PC-9 (cell line): Measurements from ENCODE around the gene BRCC3. TPM values are rescaled to one million over a fixed set of nuclear protein-coding genes. Genes with fewer than 3 reads are reported as not detected.

Experiments
- Bru-seq: library from RNA; stranded (reverse); fragments of 400-500 nt; gene quantifications from one replicate; lab custom pipeline; 2021; lab: Mats Ljungman, UMichigan
- BruChase-seq, 2 experiments: library from RNA; stranded (reverse); fragments of 400-500 nt; gene quantifications; one replicate each; lab custom pipeline; 2021; lab: Mats Ljungman, UMichigan
- BruUV-seq: library from RNA; stranded (reverse); fragments of 400-500 nt; replicated peaks from 2 replicates; lab custom pipeline; 2021; lab: Mats Ljungman, UMichigan
- CTCF ChIA-PET: fragments of 300-600 bp; sonication (Branson Sonifier 250); formaldehyde crosslinking; loops from one replicate; lab custom pipeline; 2022; ENCODE audit warnings: antibody characterized with exemption; lab: Charles Lee
- POLR2A ChIA-PET: fragments of 300-600 bp; sonication (Branson Sonifier 250); formaldehyde crosslinking; loops from one replicate; lab custom pipeline; 2022; ENCODE audit warnings: antibody characterized with exemption; ENCODE audit not compliant: unreplicated experiment; lab: Charles Lee
- DNase-seq, 2 experiments: peaks; one replicate each; pipeline versions ENCODE4 v3.0.0 to v3.0.0-alpha.2; 2015 to 2022; ENCODE audit warnings: mixed read lengths in 1 of 2
- H2AFZ ChIP-seq: fragments of 200-600 bp; sonication (generic); 2 replicates; pipeline ENCODE4 v1.8.1; 2017; ENCODE audit warnings: antibody characterized with exemption
- H3F3A ChIP-seq: fragments of 200-600 bp; sonication (generic); 2 replicates; pipeline ENCODE4 v1.8.1; 2017; ENCODE audit warnings: antibody characterized with exemption, mild to moderate bottlenecking, low read depth; ENCODE audit not compliant: insufficient read depth
- H3K27ac ChIP-seq: fragments of 200-600 bp; sonication (generic); 2 replicates; pipeline ENCODE4 v1.6.1; 2016; ENCODE audit warnings: mixed run types
- H3K27me3 ChIP-seq: fragments of 200-600 bp; sonication (generic); 2 replicates; pipeline ENCODE4 v1.6.1; 2016; ENCODE audit warnings: low read depth, mixed run types; ENCODE audit not compliant: insufficient read depth
- H3K36me3 ChIP-seq: fragments of 200-600 bp; sonication (generic); 2 replicates; pipeline ENCODE4 v1.6.1; 2016; ENCODE audit warnings: low read depth, mixed run types
- H3K4me1 ChIP-seq: fragments of 200-600 bp; sonication (generic); replicated peaks from 2 replicates; pipeline ENCODE4 v1.6.1; 2016; ENCODE audit warnings: mixed run types; ENCODE audit not compliant: insufficient read depth
- H3K4me2 ChIP-seq: fragments of 200-600 bp; sonication (generic); 2 replicates; pipeline ENCODE4 v1.6.1; 2017; ENCODE audit warnings: mixed run types
- H3K4me3 ChIP-seq: fragments of 200-600 bp; sonication (generic); 2 replicates; pipeline ENCODE4 v1.6.1; 2016; ENCODE audit warnings: mixed run types
- H3K79me2 ChIP-seq: fragments of 200-600 bp; sonication (generic); 2 replicates; pipeline ENCODE4 v1.6.1; 2017; ENCODE audit warnings: low read depth, mixed run types
- H3K9me2 ChIP-seq: fragments of 200-600 bp; sonication (generic); 2 replicates; pipeline ENCODE4 v1.8.1; 2017; ENCODE audit warnings: mild to moderate bottlenecking; ENCODE audit not compliant: insufficient read depth
- H3K9me3 ChIP-seq: fragments of 200-600 bp; sonication (generic); 2 replicates; pipeline ENCODE4 v1.8.1; 2016; ENCODE audit warnings: low read depth; ENCODE audit not compliant: insufficient read depth
- H4K20me1 ChIP-seq: fragments of 200-600 bp; sonication (generic); 2 replicates; pipeline ENCODE4 v1.8.1; 2017; ENCODE audit not compliant: insufficient read depth
- CTCF ChIP-seq: fragments of 200-600 bp; sonication (generic); conservative IDR thresholded peaks from 2 replicates; pipeline ENCODE4 v1.6.1; 2017; ENCODE audit warnings: mixed run types, antibody characterized with exemption, mild to moderate bottlenecking, moderate library complexity
- EZH2 ChIP-seq: fragments of 200-600 bp; sonication (generic); IDR thresholded peaks from 2 replicates; pipeline ENCODE4 v1.8.0; 2017; ENCODE audit warnings: antibody characterized with exemption, low read depth
- intact Hi-C: fragments of 100-400 bp; cut with micrococcal nuclease; formaldehyde crosslinking; loops from one replicate; pipeline ENCODE4 v1.10.0; 2022; ENCODE audit not compliant: unreplicated experiment
- long read RNA-seq: library from polyadenylated mRNA; stranded (forward); transcript quantifications from one replicate; pipeline ENCODE4 v2.0.0, GENCODE V29; 2022
- total RNA-seq: library from RNA; stranded (reverse); gene quantifications from 2 replicates; pipeline ENCODE4 v1.2.3, GENCODE V29; 2021

BRCC3 gene
- total RNA-seq (40.2 and 52.0 TPM in 2 replicates), Bru-seq, nascent RNA (percentile 82 among the genes with signal in this experiment), BruChase-seq, experiment 1, labeled RNA remaining after a 2-hour chase (percentile 85 among the genes with signal in this experiment), BruChase-seq, experiment 2, labeled RNA remaining after a 6-hour chase (percentile 80 among the genes with signal in this experiment)
- long read RNA-seq, transcript BRCC3-208 (10 exons, 2,694 nt), result major isoform, 22 of 57 reads
- long read RNA-seq, partial matches to known transcripts, result 22 of 57 reads
- long read RNA-seq, other reads (novel, unspliced or antisense), result 11 of 57 reads

DNA sequence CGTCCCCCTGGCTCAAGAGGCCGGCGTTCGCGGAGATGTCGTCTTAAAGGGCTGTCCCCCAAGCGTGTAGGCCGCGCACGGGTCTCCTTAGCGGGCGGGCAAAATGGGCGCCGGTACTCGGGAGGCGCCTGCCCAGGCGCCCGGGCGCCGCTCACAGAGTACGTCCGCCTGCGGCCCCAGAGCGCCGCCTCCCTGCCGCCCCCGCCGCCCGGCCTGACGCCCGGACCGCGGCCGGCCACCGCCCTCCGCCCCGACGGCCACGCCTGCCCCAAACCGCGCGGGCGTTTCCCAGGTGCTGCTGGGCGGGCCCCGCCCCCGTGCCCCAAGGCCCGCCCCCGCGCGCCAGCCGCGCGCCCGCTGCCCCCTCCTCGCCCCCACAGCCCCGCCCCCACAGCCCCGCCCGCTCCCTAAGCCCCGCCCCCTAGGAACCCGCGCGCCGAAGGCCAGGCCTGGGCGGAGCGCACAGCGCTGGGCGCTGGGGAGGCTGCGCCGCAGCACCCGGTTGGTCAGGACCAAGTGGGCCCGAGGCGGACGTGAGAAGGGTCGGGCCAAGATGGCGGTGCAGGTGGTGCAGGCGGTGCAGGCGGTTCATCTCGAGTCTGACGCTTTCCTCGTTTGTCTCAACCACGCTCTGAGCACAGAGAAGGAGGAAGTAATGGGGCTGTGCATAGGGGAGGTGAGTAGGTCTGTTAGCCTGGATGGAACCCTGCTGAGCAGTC is at the start of gene BRCC3, which contains the start of the genes CMC4 and MTCP1:
TSS of gene BRCC3 (plus strand) at position 534 of the 719 bp plus-strand sequence. CDS start at position 554, 20 bp downstream.
TSS of gene CMC4 (minus strand) at position 162 of the 719 bp plus-strand sequence. CDS start 7,113 bp downstream, outside the sequence.
TSS of gene MTCP1 (minus strand) at position 162 of the 719 bp plus-strand sequence. CDS start 5,126 bp downstream, outside the sequence.
- intact Hi-C loops, result loop anchor here (2.0 kb wide), 1 partner anchor 44 kb away; the partner anchor contains the start of gene FUNDC2
- Histone ChIP-seq H2AFZ (peak within 1 kb of the TSS; percentile 97), H3K27me3 (no peaks in the 10 kb centered on the region), H3K36me3 (no peaks in the 10 kb centered on the region), H3K4me3 (peak within 1 kb of the TSS; percentile 83), H3K79me2 (peaks cover 59% of the 10 kb centered on the region), H3K9me3 (no peaks in the 10 kb centered on the region), H3K9me2 (no peaks in the 10 kb centered on the region), H3K4me2 (peak within 1 kb of the TSS; percentile 85), H3F3A (peaks cover 7% of the 10 kb centered on the region), H3K4me1 (peaks cover 35% of the 10 kb centered on the region), H4K20me1 (no peaks in the 10 kb centered on the region), H3K27ac (peak within 1 kb of the TSS; percentile 67)
- ChIA-PET POLR2A (interaction anchor here (0.6 kb wide), 1 partner anchor 154 kb away, joined by 3 read pairs; no protein-coding TSS in a partner anchor), CTCF (no interaction called here)
- TF ChIP-seq EZH2 (no peak), CTCF (no peak)
- no TSS peak for BruUV-seq
- peak; percentile 62 to 92 for DNase-seq

DNA sequence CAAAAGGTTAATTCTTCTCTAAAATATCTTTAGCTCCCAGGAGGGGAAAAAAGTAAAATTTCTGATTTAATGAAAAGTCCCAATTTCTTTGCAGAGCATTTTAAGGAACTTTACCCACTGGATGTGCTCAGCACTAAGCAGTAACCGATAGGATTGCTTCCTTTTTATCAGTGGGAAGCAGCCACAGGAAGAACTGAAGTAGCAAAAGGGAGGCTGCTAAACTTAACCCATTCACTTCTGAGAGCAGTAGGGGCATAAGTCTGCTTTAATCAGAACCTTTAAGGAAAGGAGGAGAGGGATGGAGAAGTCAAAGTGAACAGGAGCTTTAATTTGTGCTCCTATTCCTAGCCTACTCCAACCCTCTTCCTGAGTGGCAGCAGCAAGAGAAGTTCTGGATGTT is 48.7 kb upstream of the BRCC3 start, which contains the start of gene F8:
TSS of gene F8 (minus strand) at position 139 of the 400 bp plus-strand sequence. CDS start 171 bp downstream, outside the sequence.
- no peak within 1 kb of the TSS for H2AFZ ChIP-seq
- H3F3A ChIP-seq, result peaks cover 12% of the 10 kb centered on the region
- H3K9me2 ChIP-seq, result no peaks in the 10 kb centered on the region
- H3K4me3 ChIP-seq, result no peak within 1 kb of the TSS
- no peak for DNase-seq
- no peaks in the 10 kb centered on the region for H3K27me3 ChIP-seq
- no peaks in the 10 kb centered on the region; the same call in 1 of the 2 replicates for H3K4me1 ChIP-seq
- H3K79me2 ChIP-seq, result no peaks in the 10 kb centered on the region; the same call in 1 of the 2 replicates
- no peaks in the 10 kb centered on the region for H4K20me1 ChIP-seq
- ChIA-PET CTCF (no interaction called here), POLR2A (no interaction called here)
- no peak within 1 kb of the TSS for H3K27ac ChIP-seq
- TF ChIP-seq CTCF (no peak), EZH2 (no peak)
- no peaks in the 10 kb centered on the region for H3K9me3 ChIP-seq
- H3K4me2 ChIP-seq, result no peak within 1 kb of the TSS
- no TSS peak for BruUV-seq
- H3K36me3 ChIP-seq, result no peaks in the 10 kb centered on the region
- intact Hi-C loops, result loop anchor here (10.0 kb wide), 1 partner anchor 648 kb away; the partner anchor contains the start of genes EMD and FLNA
